ENCODE measurements around the gene SUSD1.

SUSD1 gene

DNA sequence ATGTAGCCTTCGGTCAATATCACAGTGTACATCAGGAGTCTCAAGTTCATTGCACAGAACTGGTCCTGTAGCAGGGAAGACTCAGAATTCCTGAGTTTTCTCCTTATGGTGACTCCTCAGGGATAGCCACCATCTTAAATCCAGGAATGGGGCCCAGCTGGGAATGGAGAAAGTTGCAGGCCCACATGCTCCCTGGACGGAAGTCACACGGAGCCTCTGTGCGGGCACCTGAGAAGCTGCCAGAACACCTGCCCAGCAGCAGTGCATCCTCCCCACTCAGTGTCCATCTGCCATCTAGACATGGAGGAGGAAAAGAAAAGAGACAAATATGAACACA, 133.9 kb downstream of the SUSD1 start:
- no peak for DNase-seq (ENCODE audit: extremely low read depth, low read depth)
- TF ChIP-seq, protein P1, sequence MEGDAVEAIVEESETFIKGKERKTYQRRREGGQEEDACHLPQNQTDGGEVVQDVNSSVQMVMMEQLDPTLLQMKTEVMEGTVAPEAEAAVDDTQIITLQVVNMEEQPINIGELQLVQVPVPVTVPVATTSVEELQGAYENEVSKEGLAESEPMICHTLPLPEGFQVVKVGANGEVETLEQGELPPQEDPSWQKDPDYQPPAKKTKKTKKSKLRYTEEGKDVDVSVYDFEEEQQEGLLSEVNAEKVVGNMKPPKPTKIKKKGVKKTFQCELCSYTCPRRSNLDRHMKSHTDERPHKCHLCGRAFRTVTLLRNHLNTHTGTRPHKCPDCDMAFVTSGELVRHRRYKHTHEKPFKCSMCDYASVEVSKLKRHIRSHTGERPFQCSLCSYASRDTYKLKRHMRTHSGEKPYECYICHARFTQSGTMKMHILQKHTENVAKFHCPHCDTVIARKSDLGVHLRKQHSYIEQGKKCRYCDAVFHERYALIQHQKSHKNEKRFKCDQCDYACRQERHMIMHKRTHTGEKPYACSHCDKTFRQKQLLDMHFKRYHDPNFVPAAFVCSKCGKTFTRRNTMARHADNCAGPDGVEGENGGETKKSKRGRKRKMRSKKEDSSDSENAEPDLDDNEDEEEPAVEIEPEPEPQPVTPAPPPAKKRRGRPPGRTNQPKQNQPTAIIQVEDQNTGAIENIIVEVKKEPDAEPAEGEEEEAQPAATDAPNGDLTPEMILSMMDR (IDR thresholded peaks at IDR 0.05; ENCODE audit: low read depth, low read length, missing control alignments), result no peak
- no peak overlapping the region for H3K4me3 ChIP-seq (replicated peaks; ENCODE audit: low read depth, low read length)

DNA sequence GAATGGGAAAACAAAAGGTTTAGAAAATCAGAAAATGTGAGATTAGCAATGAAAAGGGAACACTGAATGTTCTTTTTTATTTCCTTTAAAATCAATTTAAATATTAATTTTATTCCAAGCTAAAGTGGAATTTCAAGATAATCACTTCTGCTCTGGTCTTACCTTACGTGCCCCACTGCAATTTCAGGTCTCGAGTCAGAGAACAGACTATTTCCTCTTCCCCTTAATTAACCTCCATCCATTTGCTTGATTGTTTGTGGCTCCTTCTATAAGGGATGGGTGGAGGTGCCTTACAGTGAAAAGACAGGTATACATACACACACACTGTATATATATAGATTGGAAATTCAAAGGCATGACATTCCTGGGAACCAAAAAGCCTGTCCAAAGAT, 137.1 kb downstream of the SUSD1 start:
- TF ChIP-seq, protein P1 (IDR thresholded peaks at IDR 0.05; ENCODE audit: low read depth, low read length, missing control alignments), result no peak
- no peak for DNase-seq (ENCODE audit: extremely low read depth, low read depth)
- no peak overlapping the region for H3K4me3 ChIP-seq (replicated peaks; ENCODE audit: low read depth, low read length)

DNA sequence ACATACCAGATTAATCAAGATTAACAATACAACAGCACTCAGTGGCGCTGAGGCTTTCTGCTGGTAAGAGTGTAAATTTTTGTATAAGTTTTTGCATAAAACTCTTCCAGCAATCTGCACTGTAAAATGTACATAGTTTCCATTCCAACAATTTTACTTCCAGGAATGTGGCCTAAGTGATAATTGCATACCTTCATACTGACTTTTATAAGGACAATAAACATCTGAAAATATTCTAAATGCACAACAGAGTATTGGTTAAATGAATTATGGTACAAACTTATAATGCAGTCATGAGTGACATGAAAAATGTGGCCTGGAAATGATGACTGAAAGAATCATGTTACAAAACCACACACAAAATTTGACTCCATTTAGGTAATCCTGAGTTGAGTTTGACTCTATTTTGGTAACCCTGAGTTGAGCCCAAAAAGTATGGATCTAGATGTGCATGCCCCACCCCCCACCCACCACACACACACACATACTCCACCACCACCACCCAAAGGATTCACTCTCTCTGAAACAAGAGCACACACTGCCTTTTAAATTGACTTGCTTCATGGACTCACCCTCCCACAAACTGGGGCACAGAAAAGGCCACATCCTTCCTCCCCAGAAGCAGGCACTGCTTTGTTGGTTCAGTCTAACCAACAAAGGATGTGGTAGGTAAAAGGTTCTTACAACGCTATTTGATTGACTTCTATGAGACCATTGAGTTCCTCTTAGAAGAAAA, 137.6 kb downstream of the SUSD1 start:
- TF ChIP-seq, protein P1 (IDR thresholded peaks at IDR 0.05; ENCODE audit: low read depth, low read length, missing control alignments), result no peak
- no peak for DNase-seq (ENCODE audit: extremely low read depth, low read depth)

DNA sequence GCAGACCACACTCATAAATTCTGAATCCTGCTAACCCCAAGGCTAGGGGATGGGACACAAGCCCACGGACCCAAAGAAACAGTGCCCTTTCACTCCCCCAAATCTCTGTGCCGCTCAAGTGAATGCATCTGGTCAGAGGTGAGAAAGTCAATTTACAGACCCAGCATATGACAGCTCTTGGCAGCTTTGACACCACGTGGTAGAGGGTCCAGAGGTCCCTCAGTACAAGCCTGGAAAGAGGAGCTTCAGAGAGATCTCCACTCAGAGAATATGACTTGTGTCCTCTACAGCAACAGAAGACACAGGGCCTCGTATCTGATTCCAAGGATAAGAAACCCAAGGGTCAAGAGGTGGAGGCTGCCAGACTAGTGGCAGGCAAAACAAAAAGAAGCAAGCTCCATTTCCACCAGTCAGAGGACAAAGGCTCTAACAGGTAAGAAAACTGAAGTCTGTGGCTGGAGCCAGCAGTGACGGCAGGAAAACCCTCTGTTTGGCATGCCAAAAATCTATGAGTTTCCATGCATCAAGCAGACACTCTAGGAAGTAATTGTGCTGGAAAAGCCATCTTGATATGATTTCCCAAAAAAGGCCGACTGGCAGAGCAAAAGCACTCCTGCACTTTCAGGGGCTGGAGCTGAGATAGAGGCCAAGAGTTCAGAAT, 139.8 kb downstream of the SUSD1 start:
- DNase-seq (ENCODE audit: extremely low read depth, low read depth), result no peak
- TF ChIP-seq, protein P1 (IDR thresholded peaks at IDR 0.05; ENCODE audit: low read depth, low read length, missing control alignments), result no peak
- H3K4me3 ChIP-seq (replicated peaks; ENCODE audit: low read depth, low read length), result no peak overlapping the region

More for the DNA sequence above, 137.6 kb downstream of the SUSD1 start:
- no peak overlapping the region for H3K4me3 ChIP-seq (replicated peaks; ENCODE audit: low read depth, low read length)

DNA sequence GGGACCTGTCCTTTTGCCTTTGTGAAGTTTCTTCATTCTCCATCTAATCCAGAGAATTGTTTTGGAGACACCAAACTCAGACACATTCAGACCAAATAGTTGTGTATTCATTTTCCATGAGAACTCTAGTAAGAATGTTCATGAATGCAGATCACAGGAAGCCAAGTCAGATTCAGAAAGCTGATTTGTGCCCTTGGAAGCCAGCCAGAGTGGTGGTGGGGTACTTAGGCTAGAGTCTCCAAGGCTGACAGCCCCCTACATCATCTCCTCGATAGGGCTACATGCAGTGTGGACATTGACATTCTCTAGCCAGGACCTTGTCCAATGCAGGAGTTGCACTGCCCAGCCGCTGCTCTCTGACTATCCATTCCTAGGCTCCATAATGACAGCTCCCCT, 140.9 kb downstream of the SUSD1 start:
- DNase-seq (ENCODE audit: extremely low read depth, low read depth), result no peak
- H3K4me3 ChIP-seq (replicated peaks; ENCODE audit: low read depth, low read length), result no peak overlapping the region
- TF ChIP-seq, protein P1 (IDR thresholded peaks at IDR 0.05; ENCODE audit: low read depth, low read length, missing control alignments), result no peak

DNA sequence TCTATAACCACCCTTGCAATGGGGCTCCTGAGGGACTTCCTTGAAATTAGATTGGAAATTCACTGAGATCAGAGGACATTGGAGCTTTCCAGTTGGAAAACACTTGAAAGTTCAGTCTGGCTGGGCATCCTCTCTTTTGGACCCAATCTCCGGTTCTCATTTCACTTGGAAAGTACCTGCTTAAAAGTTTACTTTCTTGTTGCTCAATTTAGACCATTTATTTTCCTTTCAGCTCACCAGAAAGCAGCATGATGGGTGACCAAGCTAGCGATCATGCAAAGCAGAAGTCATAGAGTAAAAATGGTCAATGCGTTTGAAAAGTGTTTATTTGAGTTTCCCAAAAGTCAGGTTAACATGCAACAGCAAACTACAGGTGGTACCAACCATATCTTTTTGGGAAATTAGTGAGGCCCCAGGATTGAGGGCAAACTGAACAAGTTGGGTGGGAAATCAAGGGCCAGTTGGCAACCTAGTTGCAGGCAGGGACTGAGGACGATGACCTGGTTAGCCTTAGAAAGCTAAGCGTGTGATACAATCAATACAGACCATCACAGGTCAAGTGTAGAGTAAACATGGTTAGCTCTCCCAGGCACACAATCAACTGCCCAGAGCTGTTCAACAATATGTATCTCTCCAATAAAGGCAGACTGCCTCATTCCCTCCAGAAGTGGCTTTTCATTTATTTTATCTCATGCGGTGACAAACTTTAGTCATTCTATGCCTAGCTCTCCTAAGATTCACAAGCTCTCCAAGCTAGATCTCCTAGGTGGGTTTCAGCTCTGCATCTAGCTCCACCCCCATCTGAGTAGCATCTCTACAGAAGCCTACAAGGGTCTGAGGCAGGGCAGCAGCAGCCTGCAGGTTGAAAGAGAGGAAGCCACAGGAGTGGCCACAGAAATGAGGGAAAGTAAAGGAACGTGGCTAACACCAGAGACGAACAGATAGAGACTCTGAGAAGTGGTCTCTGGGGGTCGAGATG, 141.6 kb downstream of the SUSD1 start:
- H3K4me3 ChIP-seq (replicated peaks; ENCODE audit: low read depth, low read length), result no peak overlapping the region
- DNase-seq (ENCODE audit: extremely low read depth, low read depth), result no peak
- TF ChIP-seq, protein P1 (IDR thresholded peaks at IDR 0.05; ENCODE audit: low read depth, low read length, missing control alignments), result no peak
